HG03159 (cell line): ENCODE measurements around the gene HTR6.

Experiments used
- ATAC-seq: cut with Tn5 transposase; IDR thresholded peaks from one replicate; pipeline ENCODE4 v1.9.1; 2021; ENCODE audit warnings: mild to moderate bottlenecking, moderate library complexity; ENCODE audit not compliant: unreplicated experiment

Gene HTR6

DNA sequence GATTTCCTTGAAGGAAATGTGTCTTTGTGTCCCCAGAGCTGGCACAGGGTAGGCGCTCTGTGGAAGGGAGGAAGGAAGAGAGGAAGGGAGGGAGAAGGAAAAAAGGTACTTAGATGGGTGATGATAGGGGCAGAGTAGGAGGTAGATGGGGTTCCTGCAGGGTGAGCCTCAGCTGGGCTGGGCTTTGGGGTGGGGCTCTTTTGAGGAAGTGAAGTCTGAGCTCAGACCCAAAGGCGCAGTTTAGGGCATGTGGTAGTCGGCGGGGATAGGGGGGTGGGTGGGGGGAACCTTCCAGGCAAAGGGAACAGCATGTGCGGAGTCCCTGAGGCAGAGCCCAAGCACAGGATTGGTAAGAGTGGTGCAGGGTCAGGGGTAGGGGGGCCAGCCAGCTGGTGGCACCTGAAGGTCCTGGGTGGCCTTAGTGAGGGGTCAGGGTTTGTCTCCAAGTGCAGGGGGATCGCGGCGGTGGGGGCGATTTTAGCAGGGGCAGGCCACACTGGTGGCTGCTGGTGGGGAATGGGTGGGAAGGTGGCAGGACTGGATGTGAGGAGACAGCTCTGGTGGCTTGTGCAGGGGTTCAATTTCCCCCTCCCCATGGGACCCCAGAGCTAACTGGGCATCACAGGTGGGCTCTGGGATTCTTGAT is 8.4 kb upstream of the HTR6 start:
- no peak for ATAC-seq

DNA sequence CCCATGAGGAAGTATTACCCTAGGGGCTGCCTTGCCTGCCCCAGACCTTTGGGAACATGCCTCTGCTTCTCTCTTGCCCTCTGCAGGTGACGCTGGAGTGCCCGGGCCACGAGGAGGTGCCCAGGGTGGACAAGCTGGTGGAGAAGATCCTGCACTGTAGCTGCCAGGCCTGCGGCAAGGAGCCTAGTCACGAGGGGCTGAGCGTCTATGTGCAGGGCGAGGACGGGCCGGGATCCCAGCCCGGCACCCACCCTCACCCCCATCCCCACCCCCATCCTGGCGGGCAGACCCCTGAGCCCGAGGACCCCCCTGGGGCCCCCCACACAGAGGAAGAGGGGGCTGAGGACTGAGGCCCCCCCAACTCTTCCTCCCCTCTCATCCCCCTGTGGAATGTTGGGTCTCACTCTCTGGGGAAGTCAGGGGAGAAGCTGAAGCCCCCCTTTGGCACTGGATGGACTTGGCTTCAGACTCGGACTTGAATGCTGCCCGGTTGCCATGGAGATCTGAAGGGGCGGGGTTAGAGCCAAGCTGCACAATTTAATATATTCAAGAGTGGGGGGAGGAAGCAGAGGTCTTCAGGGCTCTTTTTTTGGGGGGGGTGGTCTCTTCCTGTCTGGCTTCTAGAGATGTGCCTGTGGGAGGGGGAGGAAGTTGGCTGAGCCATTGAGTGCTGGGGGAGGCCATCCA is 7.8 kb upstream of the HTR6 start:
- no peak for ATAC-seq

DNA sequence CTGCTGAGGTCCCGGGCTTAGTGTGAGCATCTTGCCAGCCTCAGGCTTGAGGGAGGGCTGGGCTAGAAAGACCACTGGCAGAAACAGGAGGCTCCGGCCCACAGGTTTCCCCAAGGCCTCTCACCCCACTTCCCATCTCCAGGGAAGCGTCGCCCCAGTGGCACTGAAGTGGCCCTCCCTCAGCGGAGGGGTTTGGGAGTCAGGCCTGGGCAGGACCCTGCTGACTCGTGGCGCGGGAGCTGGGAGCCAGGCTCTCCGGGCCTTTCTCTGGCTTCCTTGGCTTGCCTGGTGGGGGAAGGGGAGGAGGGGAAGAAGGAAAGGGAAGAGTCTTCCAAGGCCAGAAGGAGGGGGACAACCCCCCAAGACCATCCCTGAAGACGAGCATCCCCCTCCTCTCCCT is 7.2 kb upstream of the HTR6 start:
- ATAC-seq = no peak

DNA sequence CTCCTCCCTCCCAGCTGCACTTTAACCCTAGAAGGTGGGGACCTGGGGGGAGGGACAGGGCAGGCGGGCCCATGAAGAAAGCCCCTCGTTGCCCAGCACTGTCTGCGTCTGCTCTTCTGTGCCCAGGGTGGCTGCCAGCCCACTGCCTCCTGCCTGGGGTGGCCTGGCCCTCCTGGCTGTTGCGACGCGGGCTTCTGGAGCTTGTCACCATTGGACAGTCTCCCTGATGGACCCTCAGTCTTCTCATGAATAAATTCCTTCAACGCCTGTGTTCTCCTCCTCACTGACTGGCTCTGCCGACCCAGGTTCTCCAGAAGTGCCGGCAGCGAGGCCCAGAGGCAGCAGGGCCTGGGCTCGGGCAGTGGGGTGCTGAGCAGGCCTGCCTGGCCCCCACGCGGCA is 6.5 kb upstream of the HTR6 start:
- no peak for ATAC-seq

DNA sequence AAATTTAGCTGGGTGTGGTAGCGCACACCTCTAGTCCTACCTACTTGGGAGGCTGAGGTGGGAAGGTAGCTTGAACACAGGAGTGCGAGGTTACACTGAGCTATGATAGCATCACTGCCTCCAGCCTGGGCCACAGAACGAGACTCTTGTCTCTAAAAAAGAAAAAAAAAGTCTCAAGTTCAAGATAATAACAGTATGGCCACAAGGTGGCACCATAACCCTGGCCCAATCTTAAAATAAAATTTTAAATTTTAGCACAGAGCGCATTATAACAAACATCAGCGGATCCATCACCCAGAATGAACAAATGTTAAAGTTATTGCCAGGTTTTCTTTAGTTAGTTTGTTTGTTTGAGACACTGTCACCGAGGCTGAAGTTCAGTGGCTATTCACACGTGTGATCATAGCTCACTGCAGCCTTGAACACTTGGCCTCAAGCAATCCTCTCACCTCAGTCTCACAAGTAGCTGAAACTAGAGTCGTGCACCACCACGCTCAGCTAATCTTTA is 2.9 kb upstream of the HTR6 start:
- no peak for ATAC-seq

DNA sequence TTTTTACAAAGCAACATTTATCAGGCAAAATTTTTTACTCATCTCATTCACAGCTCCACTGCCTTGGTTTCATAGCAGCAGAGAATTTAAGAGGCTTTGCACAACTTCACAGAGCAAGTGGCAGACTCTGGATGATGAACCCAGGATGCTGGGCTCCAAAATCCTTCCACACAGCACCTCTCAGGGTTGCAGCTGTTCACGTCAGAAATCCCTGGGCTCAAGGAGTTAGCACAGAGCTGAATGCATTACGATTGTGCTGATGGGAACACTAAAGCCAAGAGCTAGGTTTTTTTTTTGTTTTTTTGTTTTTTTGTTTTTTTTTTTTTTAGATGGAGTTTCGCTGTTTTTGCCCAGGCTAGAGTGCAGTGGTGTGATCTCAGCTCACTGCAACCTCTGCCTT is 2.4 kb upstream of the HTR6 start:
- no peak for ATAC-seq

DNA sequence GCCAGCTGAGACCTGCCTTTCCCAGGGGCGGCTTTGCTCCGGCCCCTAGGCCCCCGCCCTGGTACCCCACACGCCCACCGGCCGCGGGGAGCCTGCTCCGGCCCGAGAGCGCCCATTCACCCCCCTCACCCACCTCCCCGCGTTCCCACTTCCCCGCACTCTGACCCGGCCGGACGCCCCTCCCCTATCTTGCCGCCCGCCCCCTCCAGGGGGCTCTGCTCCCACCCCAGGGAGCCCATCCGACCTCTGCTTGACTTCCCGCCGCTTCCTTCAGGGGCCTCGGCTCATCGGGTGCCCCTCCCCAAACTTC is 466 bp downstream of the HTR6 start:
- no peak for ATAC-seq

DNA sequence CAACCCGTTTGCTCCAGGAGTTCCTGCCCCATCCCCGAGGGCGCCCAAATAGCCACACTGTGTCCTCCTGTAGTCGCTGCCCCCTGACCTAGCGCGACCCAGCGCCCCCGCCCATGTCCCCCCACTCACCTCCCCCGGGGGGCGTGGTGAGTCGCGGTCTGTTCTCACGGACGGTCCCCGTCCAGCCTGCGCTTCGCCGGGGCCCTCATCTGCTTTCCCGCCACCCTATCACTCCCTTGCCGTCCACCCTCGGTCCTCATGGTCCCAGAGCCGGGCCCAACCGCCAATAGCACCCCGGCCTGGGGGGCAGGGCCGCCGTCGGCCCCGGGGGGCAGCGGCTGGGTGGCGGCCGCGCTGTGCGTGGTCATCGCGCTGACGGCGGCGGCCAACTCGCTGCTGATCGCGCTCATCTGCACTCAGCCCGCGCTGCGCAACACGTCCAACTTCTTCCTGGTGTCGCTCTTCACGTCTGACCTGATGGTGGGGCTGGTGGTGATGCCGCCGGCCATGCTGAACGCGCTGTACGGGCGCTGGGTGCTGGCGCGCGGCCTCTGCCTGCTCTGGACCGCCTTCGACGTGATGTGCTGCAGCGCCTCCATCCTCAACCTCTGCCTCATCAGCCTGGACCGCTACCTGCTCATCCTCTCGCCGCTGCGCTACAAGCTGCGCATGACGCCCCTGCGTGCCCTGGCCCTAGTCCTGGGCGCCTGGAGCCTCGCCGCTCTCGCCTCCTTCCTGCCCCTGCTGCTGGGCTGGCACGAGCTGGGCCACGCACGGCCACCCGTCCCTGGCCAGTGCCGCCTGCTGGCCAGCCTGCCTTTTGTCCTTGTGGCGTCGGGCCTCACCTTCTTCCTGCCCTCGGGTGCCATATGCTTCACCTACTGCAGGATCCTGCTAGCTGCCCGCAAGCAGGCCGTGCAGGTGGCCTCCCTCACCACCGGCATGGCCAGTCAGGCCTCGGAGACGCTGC is 1.1 kb downstream of the HTR6 start:
- ATAC-seq = no peak

DNA sequence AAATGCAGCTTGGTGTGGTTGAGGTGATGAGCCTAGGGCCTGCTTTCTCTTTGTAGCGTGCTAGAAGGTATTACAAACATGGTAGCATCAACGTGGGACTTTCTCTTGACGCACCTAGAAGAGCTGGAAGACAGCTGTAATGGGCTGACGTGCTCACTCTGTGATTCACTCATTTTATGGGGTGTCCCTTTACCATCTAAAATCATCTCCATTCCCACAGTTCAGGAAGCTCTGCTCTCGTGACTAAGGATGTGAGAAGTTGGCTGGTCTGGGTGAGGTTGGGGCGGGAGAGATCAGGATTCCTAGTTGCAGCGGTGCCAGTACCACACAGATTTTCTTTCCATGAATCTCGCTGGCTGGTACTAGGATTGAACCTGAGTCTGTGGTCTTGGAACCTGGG is 4.2 kb downstream of the HTR6 start:
- ATAC-seq = no peak

DNA sequence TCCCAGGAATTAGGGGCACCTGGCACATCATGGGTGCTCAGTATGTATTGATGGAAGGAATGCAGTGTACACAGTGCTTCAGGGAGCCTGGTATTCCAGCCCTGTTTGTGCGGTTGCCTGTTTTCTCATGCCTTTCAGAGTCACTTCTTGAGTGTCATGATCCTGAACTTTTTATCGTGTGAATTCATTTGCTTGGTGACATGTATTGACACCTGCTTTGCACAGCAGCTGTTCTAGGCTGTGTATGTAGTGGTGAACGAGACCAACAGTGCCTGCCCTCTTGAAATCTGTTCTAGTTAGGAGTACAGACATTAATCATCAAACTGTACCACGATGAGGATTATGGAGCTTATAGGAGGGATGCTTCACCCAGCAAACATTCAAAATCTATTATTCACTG is 6.1 kb downstream of the HTR6 start:
- no peak for ATAC-seq

DNA sequence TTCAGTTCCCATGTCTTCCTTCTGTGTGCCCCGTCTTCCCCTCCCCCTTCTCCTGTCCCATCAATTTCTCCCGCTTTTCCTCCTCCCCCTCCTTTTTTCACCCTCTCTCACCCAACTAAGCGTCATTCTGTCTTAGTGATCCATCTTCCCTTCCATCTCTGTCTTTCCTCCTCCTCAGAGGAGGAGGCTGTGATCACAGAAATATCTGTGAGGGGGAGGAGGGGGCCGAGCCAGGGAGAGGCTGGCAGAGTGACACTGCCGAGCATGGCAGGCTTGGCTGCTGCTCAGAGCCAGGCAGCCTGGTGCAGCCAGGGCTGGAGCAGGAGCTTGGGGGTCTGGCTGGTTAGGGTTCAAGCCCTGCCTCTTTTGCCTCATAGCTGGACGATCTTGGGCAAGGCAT is 7.6 kb downstream of the HTR6 start:
- ATAC-seq = no peak

DNA sequence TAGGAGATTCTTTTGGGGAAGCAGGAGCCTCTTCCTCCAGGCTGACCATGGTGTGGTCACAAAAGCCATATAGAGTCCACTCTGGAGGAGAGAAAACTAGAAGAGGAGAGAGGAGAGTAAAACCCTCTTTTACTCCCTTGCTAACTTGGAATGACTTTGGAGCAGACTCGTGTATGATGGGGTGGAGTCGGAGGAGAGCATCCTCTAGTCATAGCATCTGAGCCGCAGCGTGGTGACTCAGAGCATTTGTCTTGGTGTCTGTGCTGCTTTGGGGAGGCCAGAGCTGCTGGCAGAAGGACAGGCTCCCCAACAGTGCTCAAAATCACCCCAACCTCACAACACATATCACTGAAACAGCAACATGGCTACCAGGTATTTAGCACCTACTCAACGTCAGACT is 11.1 kb downstream of the HTR6 start:
- no peak for ATAC-seq

DNA sequence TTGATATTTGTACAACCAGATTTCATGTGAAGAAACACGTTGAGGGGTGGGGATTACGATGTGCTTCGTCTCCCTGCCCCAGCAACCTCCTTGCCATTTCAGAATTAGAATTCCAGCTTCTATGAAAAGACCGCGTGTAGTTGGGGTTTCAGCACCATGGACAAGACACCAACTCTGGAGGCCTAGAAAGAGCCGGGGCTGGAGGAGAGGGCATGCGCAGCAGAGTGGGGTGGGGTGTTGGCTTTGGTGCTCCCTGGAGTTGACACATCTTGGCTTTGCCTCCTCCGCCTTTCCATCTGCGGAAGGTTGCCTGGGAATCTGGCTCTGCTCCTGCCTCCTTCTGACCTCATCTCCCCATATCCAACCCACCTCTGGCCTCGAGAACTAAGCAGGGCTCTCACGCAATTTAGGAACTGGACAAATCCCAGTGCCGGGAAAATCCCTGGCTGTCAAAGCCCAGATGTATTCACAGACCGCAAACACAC is 11.8 kb downstream of the HTR6 start:
- ATAC-seq = no peak

DNA sequence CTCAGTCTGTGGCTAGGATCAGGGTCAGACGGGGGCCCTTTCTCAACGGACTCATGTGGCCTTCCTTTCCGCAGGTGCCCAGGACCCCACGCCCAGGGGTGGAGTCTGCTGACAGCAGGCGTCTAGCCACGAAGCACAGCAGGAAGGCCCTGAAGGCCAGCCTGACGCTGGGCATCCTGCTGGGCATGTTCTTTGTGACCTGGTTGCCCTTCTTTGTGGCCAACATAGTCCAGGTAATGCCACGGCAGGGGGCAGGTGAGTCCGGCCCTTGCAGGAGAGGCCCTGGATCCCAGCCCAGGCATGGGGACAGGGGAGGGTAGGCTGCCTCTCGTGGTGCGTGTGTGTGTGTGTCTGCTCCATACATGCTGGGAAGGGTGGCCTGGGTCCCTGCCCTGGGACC is 13.8 kb downstream of the HTR6 start:
- no peak for ATAC-seq

DNA sequence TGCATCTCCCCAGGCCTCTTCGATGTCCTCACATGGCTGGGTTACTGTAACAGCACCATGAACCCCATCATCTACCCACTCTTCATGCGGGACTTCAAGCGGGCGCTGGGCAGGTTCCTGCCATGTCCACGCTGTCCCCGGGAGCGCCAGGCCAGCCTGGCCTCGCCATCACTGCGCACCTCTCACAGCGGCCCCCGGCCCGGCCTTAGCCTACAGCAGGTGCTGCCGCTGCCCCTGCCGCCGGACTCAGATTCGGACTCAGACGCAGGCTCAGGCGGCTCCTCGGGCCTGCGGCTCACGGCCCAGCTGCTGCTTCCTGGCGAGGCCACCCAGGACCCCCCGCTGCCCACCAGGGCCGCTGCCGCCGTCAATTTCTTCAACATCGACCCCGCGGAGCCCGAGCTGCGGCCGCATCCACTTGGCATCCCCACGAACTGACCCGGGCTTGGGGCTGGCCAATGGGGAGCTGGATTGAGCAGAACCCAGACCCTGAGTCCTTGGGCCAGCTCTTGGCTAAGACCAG is 14.3 kb downstream of the HTR6 start:
- no peak for ATAC-seq

DNA sequence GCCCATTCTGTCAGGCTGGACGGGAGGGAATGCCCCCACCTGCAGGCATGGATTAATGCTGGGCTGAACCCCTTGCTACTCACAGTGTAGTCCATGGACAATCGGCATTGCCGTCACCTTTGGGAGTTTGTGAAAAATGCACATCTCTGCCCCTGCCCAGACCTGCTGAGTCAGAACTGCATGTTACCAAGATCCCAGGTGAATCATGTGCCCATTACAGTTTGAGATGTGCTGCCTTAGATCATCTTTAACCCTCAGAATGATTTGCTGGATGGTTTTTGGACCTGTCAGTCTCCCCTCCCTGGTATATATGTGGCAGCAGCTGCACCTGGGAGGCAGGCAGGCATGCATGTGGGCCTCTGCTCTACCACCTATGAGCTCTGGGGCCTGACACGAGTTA is 15.0 kb downstream of the HTR6 start:
- ATAC-seq = no peak

DNA sequence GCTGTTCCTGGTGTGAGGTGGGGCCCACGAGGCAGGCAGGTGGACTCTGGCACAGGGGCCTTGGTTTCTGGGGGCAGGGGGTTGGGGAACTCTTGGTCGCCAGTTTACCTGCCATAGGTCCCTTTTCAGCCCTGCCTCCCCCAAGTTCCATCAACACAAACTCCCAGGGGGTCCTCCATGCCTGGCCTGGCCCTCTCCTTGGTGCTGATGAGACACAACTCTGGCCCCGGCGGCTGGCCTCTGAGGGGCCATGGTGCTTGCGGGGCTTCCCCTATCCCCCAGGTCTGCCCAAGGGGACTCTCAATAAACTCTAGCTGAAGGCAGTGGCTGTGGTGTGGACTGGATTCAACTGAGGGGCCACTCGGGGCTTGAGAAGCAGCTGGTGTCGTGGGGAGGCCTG is 16.0 kb downstream of the HTR6 start:
- no peak for ATAC-seq

DNA sequence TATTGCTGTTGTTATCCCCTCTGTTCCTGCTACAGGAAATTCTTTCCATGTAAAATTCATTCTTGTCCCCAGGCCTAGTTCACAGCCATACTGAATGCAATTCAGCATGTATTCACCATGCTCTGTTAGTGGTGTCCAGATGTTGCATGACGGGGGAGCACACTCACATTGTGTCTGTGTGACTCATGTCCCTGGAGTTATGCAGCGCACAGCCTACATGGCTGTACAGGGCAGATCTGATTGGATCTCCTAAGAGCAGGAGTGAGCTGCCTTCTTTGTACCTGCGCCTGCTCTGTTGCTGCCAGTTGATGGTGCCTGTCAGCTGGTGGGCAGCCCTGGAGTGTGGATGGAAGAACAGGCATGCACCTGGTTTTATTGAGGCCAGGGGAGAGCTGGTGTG is 17.6 kb downstream of the HTR6 start:
- no peak for ATAC-seq

DNA sequence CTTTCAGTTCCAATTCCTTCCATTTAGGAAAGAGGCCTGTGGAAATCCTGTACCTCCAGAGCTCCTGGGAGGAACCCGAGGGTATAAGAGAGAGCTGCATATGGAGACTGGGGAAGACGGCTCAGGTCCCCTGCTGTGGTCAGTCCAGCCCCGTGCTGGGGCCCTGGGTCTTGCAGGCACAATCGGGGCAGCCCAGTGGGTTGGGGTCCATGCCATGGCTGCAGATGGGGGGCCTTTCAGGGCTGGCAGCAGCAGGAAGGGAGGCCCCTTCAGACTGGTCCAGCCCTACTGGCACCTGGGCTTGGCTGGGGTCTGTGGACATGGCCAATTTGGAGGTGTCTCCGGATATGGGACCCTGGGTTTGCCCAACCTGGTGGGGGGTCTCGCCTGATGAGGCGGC is 18.2 kb downstream of the HTR6 start:
- ATAC-seq = no peak

DNA sequence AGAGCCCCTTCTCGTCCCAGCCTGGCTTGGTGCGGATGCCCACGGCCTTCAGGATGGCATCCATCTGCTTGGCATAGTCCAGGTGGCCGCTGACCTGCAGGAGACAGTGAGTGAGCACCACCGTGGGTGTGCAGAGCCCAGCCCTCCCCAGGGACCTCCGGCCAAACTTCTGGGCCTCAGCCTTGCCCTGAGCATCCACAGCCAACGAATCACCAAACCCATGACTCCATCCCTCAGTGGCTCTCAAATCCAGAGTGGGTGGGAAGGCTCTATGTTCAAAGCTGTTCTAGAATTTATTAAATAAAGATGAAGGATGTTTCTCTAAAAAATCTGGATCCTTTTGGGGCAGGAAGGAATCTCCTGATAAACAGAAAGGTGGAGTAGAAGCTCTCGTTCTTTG is 18.7 kb downstream of the HTR6 start:
- no peak for ATAC-seq

DNA sequence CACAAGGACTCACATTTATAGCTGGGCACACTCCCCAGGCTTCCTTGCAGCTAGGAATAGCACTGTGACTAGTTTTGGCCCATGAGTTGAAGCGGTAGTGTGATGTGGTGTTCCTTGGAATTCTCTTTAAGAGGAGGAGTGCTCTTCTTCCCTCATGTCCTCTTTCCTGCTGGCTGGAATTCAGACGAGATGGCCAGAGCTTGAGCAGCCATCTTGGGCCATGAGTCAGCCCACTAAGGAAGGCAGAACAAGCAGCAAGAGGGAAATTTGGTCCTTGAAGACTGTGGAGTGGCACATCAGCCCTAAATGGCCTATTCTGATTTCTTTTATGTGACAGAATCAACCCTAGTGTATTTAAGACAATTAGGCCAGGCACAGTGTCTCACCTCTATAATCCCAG is 20.0 kb downstream of the HTR6 start:
- ATAC-seq = no peak

DNA sequence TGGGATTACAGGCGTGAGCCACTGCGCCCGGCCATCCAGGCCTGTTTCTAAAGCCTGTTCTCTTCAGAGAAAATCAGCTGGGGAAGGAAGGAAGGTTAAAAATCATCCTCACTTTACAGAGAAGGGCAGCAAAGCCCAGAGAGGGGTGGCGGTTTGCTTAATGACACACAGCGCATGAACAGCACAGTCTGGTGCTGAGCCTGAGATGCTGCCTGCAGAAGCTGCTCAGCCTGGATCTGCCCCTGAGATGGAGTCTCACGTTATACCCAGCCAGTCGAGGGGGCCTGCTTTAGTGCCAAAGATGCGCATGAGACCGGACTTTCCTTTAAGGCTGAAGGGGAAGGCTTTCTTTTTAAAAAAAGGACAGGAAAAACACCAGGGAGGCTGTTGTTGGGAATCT is 21.3 kb downstream of the HTR6 start:
- no peak for ATAC-seq
